Left lung (tissue), 10 donors: ENCODE measurements around the gene PIK3R1. TPM values are rescaled to one million over a fixed set of nuclear protein-coding genes. Genes with fewer than 3 reads are reported as not detected.

ENCODE experiments used
- ATAC-seq: fragments of 200-7000 bp; cut with Tn5 transposase; one replicate; pipeline ENCODE4 v1.9.1; 2020; ENCODE audit warnings: moderate library complexity
- DNase-seq, 4 donors: peaks; one replicate each; pipeline ENCODE4 v3.0.0-alpha.2; 2013 to 2020
- H3K27ac ChIP-seq, 2 donors: fragments of 200-600 bp; sonication (generic) in 1 of 2; one replicate each; pipeline versions ENCODE4 v1.5.0 to v1.8.0; 2020 to 2021
- H3K27me3 ChIP-seq, 2 donors: fragments of 200-600 bp; sonication (generic) in 1 of 2; one replicate each; pipeline versions ENCODE4 v1.5.0 to v1.8.0; 2020 to 2021
- H3K36me3 ChIP-seq, 2 donors: fragments of 200-600 bp; sonication (generic) in 1 of 2; one replicate each; pipeline versions ENCODE4 v1.5.0 to v1.8.0; 2020 to 2021
- H3K4me1 ChIP-seq, 2 donors: fragments of 200-600 bp; one replicate each; pipeline ENCODE4 v1.8.0; 2021
- H3K4me3 ChIP-seq, 2 donors: fragments of 200-600 bp; sonication (generic) in 1 of 2; one replicate each; pipeline versions ENCODE4 v1.5.0 to v1.8.0; 2020 to 2021; ENCODE audit warnings: mild to moderate bottlenecking in 1 of 2
- H3K9me3 ChIP-seq, 2 donors: fragments of 200-600 bp; sonication (generic) in 1 of 2; one replicate each; pipeline versions ENCODE4 v1.5.0 to v1.8.0; 2020 to 2021
- CTCF ChIP-seq, 2 donors: fragments of 200-600 bp; sonication (generic) in 1 of 2; IDR thresholded peaks; one replicate each; pipeline versions ENCODE4 v1.5.0 to v1.8.0; 2021; ENCODE audit warnings: antibody characterized with exemption in 2 of 2
- intact Hi-C, 2 donors: fragments of 100-400 bp; cut with DNase I; formaldehyde crosslinking; loops; one replicate each; pipeline versions ENCODE4 v1.11.2 to v1.14.2; 2022
- polyA plus RNA-seq, 6 donors: library from polyadenylated mRNA; unstranded; fragments of 120-200 nt; gene quantifications; one replicate each; pipeline ENCODE4 v1.2.1, GENCODE V29; 2013; ENCODE audit not compliant: insufficient read length in 6 of 6
- total RNA-seq, 2 donors: library from RNA; stranded (reverse); fragmentation: NEBNext Ultra II Directional; extraction: Animal tissue kit (Norgen Biotek cat#: 25700); gene quantifications; one replicate each; pipeline ENCODE4 v1.2.1, GENCODE V29; 2021
- donor health status: DM: no; HTN: yes; CAD: no.
- donor health status: DM: no; HTN: no; CAD: no.

PIK3R1 gene
- total and polyA plus RNA-seq, 8 donors = 70.9 to 92.9 (median 80.5) TPM

- no peak for DNase-seq
- TF ChIP-seq CTCF (IDR thresholded peaks at IDR 0.05) = no peak
- intact Hi-C loops = no loop called here
- peak overlapping the region; percentile 20 to 49 for H3K27ac ChIP-seq
- no peaks in the 10 kb centered on the region for H3K27me3 ChIP-seq
- ATAC-seq = peak; percentile 37
- peaks cover 22 to 68% of the 10 kb centered on the region in 2 donors for H3K4me1 ChIP-seq
- H3K36me3 ChIP-seq = no peaks in the 10 kb centered on the region
- H3K4me3 ChIP-seq = no peak overlapping the region
- H3K9me3 ChIP-seq = no peaks in the 10 kb centered on the region
Measured at GRCh38 chr5:68243681-68244080, 28.1 kb downstream of the PIK3R1 start.

GRCh38 chr5:68245319-68245718, 29.8 kb downstream of the PIK3R1 start:
- TF ChIP-seq CTCF (IDR thresholded peaks at IDR 0.05) = no peak
- ATAC-seq (no peak), DNase-seq (no peak)
- no peak overlapping the region for H3K4me3 ChIP-seq
- intact Hi-C loops = no loop called here
- no peak overlapping the region for H3K27ac ChIP-seq
- no peaks in the 10 kb centered on the region for H3K27me3 ChIP-seq
- peaks cover 19 to 68% of the 10 kb centered on the region in 2 donors for H3K4me1 ChIP-seq
- H3K9me3 ChIP-seq = no peaks in the 10 kb centered on the region
- H3K36me3 ChIP-seq = no peaks in the 10 kb centered on the region

- no peaks in the 10 kb centered on the region for H3K27me3 ChIP-seq
- TF ChIP-seq CTCF (IDR thresholded peaks at IDR 0.05) = no peak
- H3K36me3 ChIP-seq = no peaks in the 10 kb centered on the region
- intact Hi-C loops = no loop called here
- peak overlapping the region in 1 of 2 donors; percentile 16 for H3K27ac ChIP-seq
- H3K4me1 ChIP-seq = peaks cover 34 to 68% of the 10 kb centered on the region in 2 donors
- DNase-seq = no peak
- no peak overlapping the region for H3K4me3 ChIP-seq
- no peak for ATAC-seq
- H3K9me3 ChIP-seq = no peaks in the 10 kb centered on the region
Measured at GRCh38 chr5:68246802-68247201, 31.2 kb downstream of the PIK3R1 start.

- Histone ChIP-seq H3K4me1 (peaks cover 41 to 68% of the 10 kb centered on the region in 2 donors), H3K36me3 (no peaks in the 10 kb centered on the region), H3K27ac (no peak overlapping the region), H3K9me3 (no peaks in the 10 kb centered on the region), H3K27me3 (no peaks in the 10 kb centered on the region), H3K4me3 (no peak overlapping the region)
- intact Hi-C loops = no loop called here
- DNase-seq = no peak
- TF ChIP-seq CTCF (IDR thresholded peaks at IDR 0.05) = no peak
- no peak for ATAC-seq
Measured at GRCh38 chr5:68247627-68248026, 32.1 kb downstream of the PIK3R1 start.

- H3K4me3 ChIP-seq = no peak overlapping the region
- no peak for ATAC-seq
- H3K27ac ChIP-seq = peak overlapping the region in 1 of 2 donors; percentile 63
- H3K9me3 ChIP-seq = no peaks in the 10 kb centered on the region
- no peaks in the 10 kb centered on the region for H3K27me3 ChIP-seq
- peaks cover 44 to 66% of the 10 kb centered on the region in 2 donors for H3K4me1 ChIP-seq
- intact Hi-C loops = no loop called here
- no peak for DNase-seq
- TF ChIP-seq CTCF (IDR thresholded peaks at IDR 0.05) = no peak
- no peaks in the 10 kb centered on the region for H3K36me3 ChIP-seq
Measured at GRCh38 chr5:68248896-68249295, 33.3 kb downstream of the PIK3R1 start.
